Fibroblast of lung (primary cell): ENCODE results near the gene SCGB1C1.

Experiments used
- CTCF ChIP-seq, 2 donors: IDR thresholded peaks in 1 of 2; conservative IDR thresholded peaks in 1 of 2; 1 replicate in 1 of 2; 2 replicates in 1 of 2; pipeline ENCODE4 v1.5.1; 2011 to 2012; ENCODE audit warnings: low read length in 2 of 2, control low read depth in 1 of 2, inconsistent platforms in 1 of 2, low read depth in 1 of 2, mild to moderate bottlenecking in 1 of 2
- EZH2 ChIP-seq: IDR thresholded peaks from 2 replicates; pipeline ENCODE4 v1.5.1; 2012; ENCODE audit warnings: low read length, control low read depth, mild to moderate bottlenecking; ENCODE audit errors: missing control alignments

DNA sequence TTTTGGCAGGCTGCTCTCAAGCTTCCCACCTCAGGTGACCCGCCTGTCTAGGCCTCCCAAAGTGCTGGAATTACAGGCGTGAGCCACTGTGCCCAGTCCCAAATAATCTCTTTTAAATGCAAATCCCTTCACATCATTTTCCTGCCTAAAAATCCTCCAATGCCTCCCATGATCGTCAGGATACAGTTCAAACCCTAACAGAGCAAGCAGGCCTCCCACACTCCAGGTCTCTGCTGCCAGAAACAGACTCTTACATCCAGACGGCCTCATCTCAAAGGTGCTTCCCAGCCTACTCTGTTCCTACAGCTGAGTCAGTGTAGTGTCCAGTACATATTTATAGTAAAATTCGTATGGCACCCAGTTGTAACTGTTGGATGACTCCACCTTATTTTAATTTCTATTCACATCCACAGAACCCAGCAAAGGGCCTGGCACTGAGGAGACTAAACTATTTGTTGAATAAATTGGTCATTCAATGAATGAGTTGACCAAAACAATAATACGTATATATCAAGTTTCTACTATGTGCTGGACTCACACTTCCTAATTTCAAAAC, 35.0 kb downstream of the SCGB1C1 start:
- no peak for TF ChIP-seq CTCF (conservative IDR thresholded peaks at IDR 0.05 in 1 of 2, IDR thresholded peaks at IDR 0.05 in 1 of 2; ENCODE audit: low read depth in 1 of 2, low read length in 2 of 2)
- no peak for TF ChIP-seq EZH2
